ACC112 (cell line): ENCODE data around the gene LRP1B.

Experiments
- H2AFZ ChIP-seq: fragments of 200-600 bp; sonication (generic); one replicate; pipeline ENCODE4 v1.6.0; 2017; ENCODE audit warnings: antibody characterized with exemption, low read length; ENCODE audit not compliant: unreplicated experiment
- H3K27ac ChIP-seq: fragments of 200-600 bp; sonication (generic); 2 replicates; pipeline ENCODE4 v1.5.1; 2014; ENCODE audit warnings: low read depth, mild to moderate bottlenecking, antibody characterized with exemption, low read length, moderate library complexity
- H3K27me3 ChIP-seq: fragments of 200-600 bp; sonication (generic); 2 replicates; pipeline ENCODE4 v1.6.1; 2014; ENCODE audit warnings: mild to moderate bottlenecking, antibody characterized with exemption, low read length, moderate library complexity, mixed read lengths; ENCODE audit not compliant: insufficient read depth
- H3K36me3 ChIP-seq: fragments of 200-600 bp; sonication (generic); 2 replicates; pipeline ENCODE4 v1.6.1; 2016; ENCODE audit warnings: mild to moderate bottlenecking, antibody characterized with exemption, low read length, moderate library complexity, mixed read lengths; ENCODE audit not compliant: insufficient read depth
- H3K4me1 ChIP-seq: fragments of 200-600 bp; sonication (generic); one replicate; pipeline ENCODE4 v1.6.1; 2016; ENCODE audit warnings: low read length, mixed read lengths; ENCODE audit not compliant: insufficient read depth, unreplicated experiment, control insufficient read depth
- H3K4me3 ChIP-seq: fragments of 200-600 bp; sonication (generic); 2 replicates; pipeline ENCODE4 v1.5.1; 2014; ENCODE audit warnings: mild to moderate bottlenecking, low read depth, low read length
- H3K79me2 ChIP-seq: fragments of 200-600 bp; sonication (generic); one replicate; pipeline ENCODE4 v1.6.0; 2016; ENCODE audit warnings: low read length; ENCODE audit not compliant: control insufficient read depth, unreplicated experiment, insufficient read depth

The LRP1B gene

GRCh38 chr2:141778315-141778835 is 352.4 kb downstream of the LRP1B start:
- Histone ChIP-seq H3K4me3 (no peak overlapping the region), H3K4me1 (no peaks in the 10 kb centered on the region), H2AFZ (no peak overlapping the region), H3K27me3 (no peaks in the 10 kb centered on the region), H3K27ac (no peak overlapping the region), H3K79me2 (no peaks in the 10 kb centered on the region), H3K36me3 (no peaks in the 10 kb centered on the region)

GRCh38 chr2:141770530-141770929 is 360.3 kb downstream of the LRP1B start:
- no peak overlapping the region for H2AFZ ChIP-seq
- no peaks in the 10 kb centered on the region for H3K79me2 ChIP-seq
- H3K27me3 ChIP-seq, result no peaks in the 10 kb centered on the region
- H3K4me1 ChIP-seq, result no peaks in the 10 kb centered on the region
- no peak overlapping the region for H3K4me3 ChIP-seq
- no peak overlapping the region for H3K27ac ChIP-seq
- H3K36me3 ChIP-seq, result no peaks in the 10 kb centered on the region

- H3K4me3 ChIP-seq, result no peak overlapping the region
Observed at GRCh38 chr2:141767691-141768090, 363.1 kb downstream of the LRP1B start.

GRCh38 chr2:141767051-141767450 is 363.8 kb downstream of the LRP1B start:
- Histone ChIP-seq H3K4me3 (no peak overlapping the region), H3K36me3 (no peaks in the 10 kb centered on the region), H3K4me1 (no peaks in the 10 kb centered on the region), H3K79me2 (no peaks in the 10 kb centered on the region), H2AFZ (no peak overlapping the region), H3K27me3 (no peaks in the 10 kb centered on the region), H3K27ac (no peak overlapping the region)

More at GRCh38 chr2:141767691-141768090, 363.1 kb downstream of the LRP1B start:
- H3K79me2 ChIP-seq, result no peaks in the 10 kb centered on the region
- H3K36me3 ChIP-seq, result no peaks in the 10 kb centered on the region
- no peaks in the 10 kb centered on the region for H3K4me1 ChIP-seq
- no peak overlapping the region for H2AFZ ChIP-seq
- H3K27me3 ChIP-seq, result no peaks in the 10 kb centered on the region
- no peak overlapping the region for H3K27ac ChIP-seq

GRCh38 chr2:141766225-141766624 is 364.6 kb downstream of the LRP1B start:
- H3K27me3 ChIP-seq, result no peaks in the 10 kb centered on the region
- no peaks in the 10 kb centered on the region for H3K36me3 ChIP-seq
- H3K79me2 ChIP-seq, result no peaks in the 10 kb centered on the region
- H3K4me1 ChIP-seq, result no peaks in the 10 kb centered on the region
- no peak overlapping the region for H3K27ac ChIP-seq
- H2AFZ ChIP-seq, result no peak overlapping the region
- no peak overlapping the region for H3K4me3 ChIP-seq

GRCh38 chr2:141748616-141749015 is 382.2 kb downstream of the LRP1B start:
- Histone ChIP-seq H3K79me2 (no peaks in the 10 kb centered on the region), H3K4me3 (no peak overlapping the region), H3K36me3 (no peaks in the 10 kb centered on the region), H3K27ac (no peak overlapping the region), H3K4me1 (no peaks in the 10 kb centered on the region), H2AFZ (no peak overlapping the region), H3K27me3 (no peaks in the 10 kb centered on the region)

GRCh38 chr2:141741652-141742051 is 389.2 kb downstream of the LRP1B start:
- no peaks in the 10 kb centered on the region for H3K27me3 ChIP-seq
- no peaks in the 10 kb centered on the region for H3K4me1 ChIP-seq
- H3K4me3 ChIP-seq, result no peak overlapping the region
- H3K27ac ChIP-seq, result no peak overlapping the region
- no peaks in the 10 kb centered on the region for H3K36me3 ChIP-seq
- no peaks in the 10 kb centered on the region for H3K79me2 ChIP-seq
- no peak overlapping the region for H2AFZ ChIP-seq

GRCh38 chr2:141737492-141738255 is 393.1 kb downstream of the LRP1B start:
- no peaks in the 10 kb centered on the region for H3K4me1 ChIP-seq
- no peak overlapping the region for H3K4me3 ChIP-seq
- H3K36me3 ChIP-seq, result no peaks in the 10 kb centered on the region
- H3K27ac ChIP-seq, result no peak overlapping the region
- no peaks in the 10 kb centered on the region for H3K27me3 ChIP-seq
- H3K79me2 ChIP-seq, result no peaks in the 10 kb centered on the region
- no peak overlapping the region for H2AFZ ChIP-seq

- Histone ChIP-seq H3K36me3 (no peaks in the 10 kb centered on the region), H3K27me3 (no peaks in the 10 kb centered on the region), H3K27ac (no peak overlapping the region), H3K79me2 (no peaks in the 10 kb centered on the region), H3K4me3 (no peak overlapping the region), H2AFZ (no peak overlapping the region), H3K4me1 (no peaks in the 10 kb centered on the region)
Observed at GRCh38 chr2:141736466-141736865, 394.4 kb downstream of the LRP1B start.

- no peaks in the 10 kb centered on the region for H3K27me3 ChIP-seq
- H3K4me3 ChIP-seq, result no peak overlapping the region
- H3K36me3 ChIP-seq, result no peaks in the 10 kb centered on the region
- H3K79me2 ChIP-seq, result no peaks in the 10 kb centered on the region
- H2AFZ ChIP-seq, result no peak overlapping the region
- H3K27ac ChIP-seq, result no peak overlapping the region
- no peaks in the 10 kb centered on the region for H3K4me1 ChIP-seq
Observed at GRCh38 chr2:141728886-141729285, 401.9 kb downstream of the LRP1B start.

GRCh38 chr2:141728142-141728541 is 402.7 kb downstream of the LRP1B start:
- H2AFZ ChIP-seq, result no peak overlapping the region
- H3K27ac ChIP-seq, result no peak overlapping the region
- H3K27me3 ChIP-seq, result no peaks in the 10 kb centered on the region
- H3K36me3 ChIP-seq, result no peaks in the 10 kb centered on the region
- no peak overlapping the region for H3K4me3 ChIP-seq
- no peaks in the 10 kb centered on the region for H3K79me2 ChIP-seq
- H3K4me1 ChIP-seq, result no peaks in the 10 kb centered on the region
